HepG2 (cell line): ENCODE data around the gene RANBP3. TPM values are rescaled to one million over a fixed set of nuclear protein-coding genes. Genes with fewer than 3 reads are reported as not detected.

Experiments
- CHCHD3 ChIP-seq: sonication (generic); formaldehyde crosslinking; IDR thresholded peaks from 2 replicates; pipeline ENCODE4 v1.8.0; 2022; ENCODE audit warnings: mild to moderate bottlenecking, missing genetic modification reagents, moderate library complexity
- FOXK2 ChIP-seq: fragments of 450-650 bp; IDR thresholded peaks from 2 replicates; pipeline ENCODE4 v1.6.1; 2016
- IRX3 ChIP-seq: sonication (generic); formaldehyde crosslinking; IDR thresholded peaks from 2 replicates; pipeline ENCODE4 v1.8.1; 2023; ENCODE audit warnings: mild to moderate bottlenecking, low read depth, missing genetic modification reagents, borderline replicate concordance
- KDM2A ChIP-seq: sonication (generic); formaldehyde crosslinking; IDR thresholded peaks from 2 replicates; pipeline ENCODE4 v1.4.0; 2020; ENCODE audit warnings: low read depth, missing genetic modification reagents, borderline replicate concordance
- MATR3 ChIP-seq: sonication (generic); formaldehyde crosslinking; IDR thresholded peaks from 2 replicates; pipeline ENCODE4 v1.4.0; 2020; ENCODE audit warnings: missing genetic modification reagents
- MAZ ChIP-seq, 2 experiments: sonication (generic) in 1 of 2; formaldehyde crosslinking in 1 of 2; IDR thresholded peaks; 2 replicates each; pipeline versions ENCODE4 v1.5.0 to v1.6.1; 2012 to 2020; ENCODE audit warnings: low read depth in 2 of 2, mild to moderate bottlenecking in 2 of 2, borderline replicate concordance in 1 of 2, improper control_type of control experiment in 1 of 2, low read length in 1 of 2, missing genetic modification reagents in 1 of 2, moderate library complexity in 1 of 2
- MTF1 ChIP-seq: sonication (generic); formaldehyde crosslinking; IDR thresholded peaks from 2 replicates; pipeline ENCODE4 v1.5.0; 2020; ENCODE audit warnings: missing genetic modification reagents
- PHF5A ChIP-seq: IDR thresholded peaks from one replicate; pipeline ENCODE4 v1.6.1; 2018; ENCODE audit warnings: low read depth, missing genetic modification reagents; ENCODE audit not compliant: unreplicated experiment
- POGZ ChIP-seq: sonication (generic); formaldehyde crosslinking; IDR thresholded peaks from 2 replicates; pipeline ENCODE4 v1.4.0; 2020; ENCODE audit warnings: mild to moderate bottlenecking, missing genetic modification reagents
- SOX13 ChIP-seq, 3 experiments: fragments of 450-650 bp in 1 of 3; sonication (generic) in 1 of 3; formaldehyde crosslinking in 1 of 3; IDR thresholded peaks in 2 of 3; conservative IDR thresholded peaks in 1 of 3; 2 replicates each; pipeline versions ENCODE4 v1.5.0 to v1.6.1; 2016 to 2020; ENCODE audit warnings: antibody characterized with exemption in 1 of 3, mild to moderate bottlenecking in 1 of 3, missing compliant biosample characterization in 1 of 3, missing genetic modification reagents in 1 of 3, moderate library complexity in 1 of 3
- SRSF9 ChIP-seq: fragments of 200-400 bp; formaldehyde crosslinking; IDR thresholded peaks from 2 replicates; pipeline ENCODE4 v1.6.1; 2018; ENCODE audit warnings: borderline replicate concordance, mild to moderate bottlenecking, low read depth, low read length; ENCODE audit not compliant: insufficient read depth, poor library complexity, severe bottlenecking
- ZC3H4 ChIP-seq: sonication (generic); formaldehyde crosslinking; IDR thresholded peaks from 2 replicates; pipeline ENCODE4 v1.4.0; 2020; ENCODE audit warnings: missing genetic modification reagents, borderline replicate concordance
- ZNF430 ChIP-seq: sonication (generic); formaldehyde crosslinking; IDR thresholded peaks from 2 replicates; pipeline ENCODE4 v1.9.0; 2021; ENCODE audit warnings: mild to moderate bottlenecking, missing genetic modification reagents
- ZNF570 ChIP-seq: sonication (generic); formaldehyde crosslinking; IDR thresholded peaks from 2 replicates; pipeline ENCODE4 v1.4.0; 2020; ENCODE audit warnings: mild to moderate bottlenecking, missing genetic modification reagents, borderline replicate concordance
- ZNF615 ChIP-seq: sonication (generic); formaldehyde crosslinking; IDR thresholded peaks from 2 replicates; pipeline ENCODE4 v1.5.0; 2020; ENCODE audit warnings: mild to moderate bottlenecking, missing genetic modification reagents, borderline replicate concordance
- polyA plus RNA-seq, 8 experiments: library from polyadenylated mRNA; depleted of rRNA in 3 of 8; stranded (reverse) in 7 of 8; unstranded in 1 of 8; fragments of >200 nt; fragmentation: Illumina TruSeq in 4 of 8; extraction: Trizol in 4 of 8; gene quantifications; 2 replicates each; pipeline versions ENCODE4 v1.2.1 to v1.2.3, GENCODE V29; 2011 to 2016; ENCODE audit warnings: low read depth in 4 of 8, missing spikeins in 1 of 8, mixed read lengths in 1 of 8; ENCODE audit not compliant: insufficient read depth in 1 of 8
- total RNA-seq, 5 experiments: library from RNA; depleted of rRNA; stranded (reverse); fragments of >200 nt; fragmentation: Illumina TruSeq; extraction: Trizol; gene quantifications; 2 replicates each; pipeline ENCODE4 v1.2.3, GENCODE V29; 2016; ENCODE audit warnings: low read depth in 1 of 5
- TF ChIP-seq, protein P1 (sequence below): sonication (generic); formaldehyde crosslinking; IDR thresholded peaks from 2 replicates; pipeline ENCODE4 v1.5.0; 2020; ENCODE audit warnings: mild to moderate bottlenecking, missing genetic modification reagents, moderate library complexity
- TF ChIP-seq, protein P2 (sequence below): IDR thresholded peaks from 2 replicates; pipeline ENCODE4 v1.6.1; 2016; ENCODE audit warnings: missing biosample characterization, missing genetic modification reagents, low read depth
- TF ChIP-seq, protein P3 (sequence below): sonication (generic); formaldehyde crosslinking; IDR thresholded peaks from 2 replicates; pipeline ENCODE4 v1.5.1; 2020; ENCODE audit warnings: missing genetic modification reagents, mild to moderate bottlenecking, borderline replicate concordance
- TF ChIP-seq, protein P4 (sequence below): sonication (generic); formaldehyde crosslinking; IDR thresholded peaks from 2 replicates; pipeline ENCODE4 v1.8.0; 2022; ENCODE audit warnings: mild to moderate bottlenecking, missing genetic modification reagents

The RANBP3 gene
- total and polyA plus RNA-seq, 2 of the 13 experiments (the other 11 are each of a cell fraction or from before 2014, with no cell fraction given) = 39.5 to 149 TPM

DNA sequence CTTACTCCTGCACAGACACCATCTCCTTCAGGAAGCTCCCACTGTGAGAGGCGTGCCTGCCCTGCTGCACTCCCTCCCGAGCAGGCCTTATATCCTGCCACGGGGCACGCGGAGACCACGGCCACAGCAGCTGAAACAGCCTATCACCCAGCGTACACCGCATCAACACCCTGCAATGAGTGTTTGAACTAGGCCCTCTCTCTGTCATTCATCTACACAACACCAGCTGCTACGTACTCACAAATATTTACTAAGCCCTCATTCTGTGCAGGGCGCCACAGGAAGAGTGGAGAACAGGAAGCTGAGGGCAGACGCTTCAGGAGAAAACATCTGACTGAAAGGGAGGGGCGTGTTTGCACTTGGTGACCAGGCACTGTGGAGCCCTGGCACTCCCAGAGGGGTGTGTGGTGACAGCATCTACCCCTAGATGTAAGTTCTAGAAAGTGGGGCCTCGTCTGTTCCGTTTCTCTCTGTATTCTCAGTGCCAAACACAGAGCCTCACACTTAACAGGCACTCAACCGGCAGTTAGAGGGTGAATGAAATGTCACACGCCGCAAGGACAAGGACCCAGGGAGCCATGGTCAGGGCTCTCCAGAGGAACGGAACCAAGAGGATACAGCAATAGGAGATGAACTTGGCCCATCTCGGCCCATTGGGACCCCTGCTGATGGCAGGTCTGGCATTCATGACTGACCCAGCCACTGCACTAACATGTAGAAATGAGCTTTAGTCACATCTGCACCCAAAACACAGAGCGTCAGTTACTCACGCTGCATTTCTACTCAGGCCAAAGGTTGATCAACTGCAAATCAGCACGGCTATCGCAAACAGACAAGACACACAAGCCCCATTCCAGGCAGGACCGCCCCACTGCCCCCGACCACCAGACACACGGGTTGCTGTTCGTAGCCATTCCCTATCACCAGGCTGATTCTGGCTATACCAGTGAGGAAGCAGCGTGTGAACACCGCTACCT, 15.7 kb downstream of the RANBP3 start (continued):
- TF ChIP-seq, protein P1, sequence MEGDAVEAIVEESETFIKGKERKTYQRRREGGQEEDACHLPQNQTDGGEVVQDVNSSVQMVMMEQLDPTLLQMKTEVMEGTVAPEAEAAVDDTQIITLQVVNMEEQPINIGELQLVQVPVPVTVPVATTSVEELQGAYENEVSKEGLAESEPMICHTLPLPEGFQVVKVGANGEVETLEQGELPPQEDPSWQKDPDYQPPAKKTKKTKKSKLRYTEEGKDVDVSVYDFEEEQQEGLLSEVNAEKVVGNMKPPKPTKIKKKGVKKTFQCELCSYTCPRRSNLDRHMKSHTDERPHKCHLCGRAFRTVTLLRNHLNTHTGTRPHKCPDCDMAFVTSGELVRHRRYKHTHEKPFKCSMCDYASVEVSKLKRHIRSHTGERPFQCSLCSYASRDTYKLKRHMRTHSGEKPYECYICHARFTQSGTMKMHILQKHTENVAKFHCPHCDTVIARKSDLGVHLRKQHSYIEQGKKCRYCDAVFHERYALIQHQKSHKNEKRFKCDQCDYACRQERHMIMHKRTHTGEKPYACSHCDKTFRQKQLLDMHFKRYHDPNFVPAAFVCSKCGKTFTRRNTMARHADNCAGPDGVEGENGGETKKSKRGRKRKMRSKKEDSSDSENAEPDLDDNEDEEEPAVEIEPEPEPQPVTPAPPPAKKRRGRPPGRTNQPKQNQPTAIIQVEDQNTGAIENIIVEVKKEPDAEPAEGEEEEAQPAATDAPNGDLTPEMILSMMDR (CRISPR knock-in tag) = peak; percentile 53
- TF ChIP-seq, protein P2, sequence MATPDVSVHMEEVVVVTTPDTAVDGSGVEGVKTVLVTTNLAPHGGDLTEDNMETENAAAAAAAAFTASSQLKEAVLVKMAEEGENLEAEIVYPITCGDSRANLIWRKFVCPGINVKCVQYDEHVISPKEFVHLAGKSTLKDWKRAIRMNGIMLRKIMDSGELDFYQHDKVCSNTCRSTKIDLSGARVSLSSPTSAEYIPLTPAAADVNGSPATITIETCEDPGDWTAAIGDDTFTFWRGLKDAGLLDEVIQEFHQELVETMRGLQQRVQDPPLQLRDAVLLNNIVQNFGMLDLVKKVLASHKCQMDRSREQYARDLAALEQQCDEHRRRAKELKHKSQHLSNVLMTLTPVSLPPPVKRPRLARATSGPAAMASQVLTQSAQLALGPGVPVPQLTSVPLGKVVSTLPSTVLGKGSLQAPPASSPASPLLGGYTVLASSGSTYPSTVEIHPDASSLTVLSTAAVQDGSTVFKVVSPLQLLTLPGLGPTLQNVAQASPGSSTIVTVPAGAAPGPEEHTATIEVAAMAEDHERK (CRISPR knock-in tag) = no peak; the same call in 1 of the 2 replicates
- peak; percentile 93 for TF ChIP-seq FOXK2
- no peak for TF ChIP-seq MTF1 (CRISPR knock-in tag)
- TF ChIP-seq ZC3H4 (CRISPR knock-in tag) = no peak
- TF ChIP-seq SRSF9 = no peak
- TF ChIP-seq ZNF570 = no peak
- TF ChIP-seq, protein P3, sequence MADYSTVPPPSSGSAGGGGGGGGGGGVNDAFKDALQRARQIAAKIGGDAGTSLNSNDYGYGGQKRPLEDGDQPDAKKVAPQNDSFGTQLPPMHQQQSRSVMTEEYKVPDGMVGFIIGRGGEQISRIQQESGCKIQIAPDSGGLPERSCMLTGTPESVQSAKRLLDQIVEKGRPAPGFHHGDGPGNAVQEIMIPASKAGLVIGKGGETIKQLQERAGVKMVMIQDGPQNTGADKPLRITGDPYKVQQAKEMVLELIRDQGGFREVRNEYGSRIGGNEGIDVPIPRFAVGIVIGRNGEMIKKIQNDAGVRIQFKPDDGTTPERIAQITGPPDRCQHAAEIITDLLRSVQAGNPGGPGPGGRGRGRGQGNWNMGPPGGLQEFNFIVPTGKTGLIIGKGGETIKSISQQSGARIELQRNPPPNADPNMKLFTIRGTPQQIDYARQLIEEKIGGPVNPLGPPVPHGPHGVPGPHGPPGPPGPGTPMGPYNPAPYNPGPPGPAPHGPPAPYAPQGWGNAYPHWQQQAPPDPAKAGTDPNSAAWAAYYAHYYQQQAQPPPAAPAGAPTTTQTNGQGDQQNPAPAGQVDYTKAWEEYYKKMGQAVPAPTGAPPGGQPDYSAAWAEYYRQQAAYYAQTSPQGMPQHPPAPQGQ (CRISPR knock-in tag) = peak; percentile 91; the same call in 1 of the 2 replicates
- peak; percentile 38; the same call in 1 of the 2 replicates for TF ChIP-seq MAZ (IDR thresholded peaks at IDR 0.05; ENCODE audit: borderline replicate concordance, low read depth, low read length)
- TF ChIP-seq MAZ (CRISPR knock-in tag; IDR thresholded peaks at IDR 0.05; ENCODE audit: low read depth) = peak; percentile 77
- TF ChIP-seq ZNF430 = peak; percentile 97; the same call in 1 of the 2 replicates
- no peak; the same call in 1 of the 2 replicates for TF ChIP-seq SOX13 (IDR thresholded peaks at IDR 0.05)
- peak in 1 of 2 experiments; percentile 86; a peak in 2 of 4 replicates for TF ChIP-seq SOX13 (CRISPR knock-in tag; conservative IDR thresholded peaks at IDR 0.05 in 1 of 2, IDR thresholded peaks at IDR 0.05 in 1 of 2)
- TF ChIP-seq, protein P4, sequence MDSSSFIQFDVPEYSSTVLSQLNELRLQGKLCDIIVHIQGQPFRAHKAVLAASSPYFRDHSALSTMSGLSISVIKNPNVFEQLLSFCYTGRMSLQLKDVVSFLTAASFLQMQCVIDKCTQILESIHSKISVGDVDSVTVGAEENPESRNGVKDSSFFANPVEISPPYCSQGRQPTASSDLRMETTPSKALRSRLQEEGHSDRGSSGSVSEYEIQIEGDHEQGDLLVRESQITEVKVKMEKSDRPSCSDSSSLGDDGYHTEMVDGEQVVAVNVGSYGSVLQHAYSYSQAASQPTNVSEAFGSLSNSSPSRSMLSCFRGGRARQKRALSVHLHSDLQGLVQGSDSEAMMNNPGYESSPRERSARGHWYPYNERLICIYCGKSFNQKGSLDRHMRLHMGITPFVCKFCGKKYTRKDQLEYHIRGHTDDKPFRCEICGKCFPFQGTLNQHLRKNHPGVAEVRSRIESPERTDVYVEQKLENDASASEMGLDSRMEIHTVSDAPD (CRISPR knock-in tag) = peak; percentile 96
- TF ChIP-seq CHCHD3 (CRISPR knock-in tag) = no peak
- TF ChIP-seq PHF5A (CRISPR knock-in tag) = no peak
- TF ChIP-seq IRX3 (CRISPR knock-in tag) = peak; percentile 81; the same call in 1 of the 2 replicates
- peak; percentile 7; the same call in 1 of the 2 replicates for TF ChIP-seq KDM2A (CRISPR knock-in tag)
- peak; percentile 26; the same call in 1 of the 2 replicates for TF ChIP-seq ZNF615 (CRISPR knock-in tag)
- no peak for TF ChIP-seq MATR3 (CRISPR knock-in tag)
- TF ChIP-seq POGZ (CRISPR knock-in tag) = peak; percentile 90
